Body of pancreas (tissue), 4 donors: ENCODE results near the gene ARPC2. TPM values are rescaled to one million over a fixed set of nuclear protein-coding genes. Genes with fewer than 3 reads are reported as not detected.

ENCODE experiments used
- ATAC-seq: fragments of 150-250 bp; one replicate; pipeline ENCODE4 v1.9.1; 2016
- DNase-seq, 4 donors: peaks; one replicate each; pipeline ENCODE4 v3.0.0-alpha.2; 2019
- H3K27ac ChIP-seq, 4 donors: fragments of 200-600 bp; sonication (generic); 1 replicate in 3 of 4; 2 replicates in 1 of 4; pipeline versions ENCODE4 v1.5.1 to v1.6.1; 2016 to 2019; ENCODE audit warnings: mild to moderate bottlenecking in 1 of 4, mixed read lengths in 1 of 4, moderate library complexity in 1 of 4
- H3K27me3 ChIP-seq, 2 donors: fragments of 200-600 bp; sonication (generic); one replicate each; pipeline ENCODE4 v1.6.0; 2016; ENCODE audit warnings: mild to moderate bottlenecking in 1 of 2
- H3K36me3 ChIP-seq, 2 donors: fragments of 200-600 bp; sonication (generic); replicated peaks in 1 of 2; 2 replicates each; pipeline ENCODE4 v1.5.1; 2016; ENCODE audit warnings: low read depth in 2 of 2; ENCODE audit not compliant: insufficient read depth in 1 of 2
- H3K4me1 ChIP-seq: fragments of 200-600 bp; sonication (generic); one replicate; pipeline ENCODE4 v1.6.0; 2016
- H3K4me3 ChIP-seq, 2 donors: fragments of 200-600 bp; sonication (generic); 1 replicate in 1 of 2; 2 replicates in 1 of 2; pipeline ENCODE4 v1.5.1; 2016 to 2019
- H3K9me3 ChIP-seq, 3 donors: fragments of 200-600 bp; sonication (generic); 1 replicate in 2 of 3; 2 replicates in 1 of 3; pipeline ENCODE4 v1.5.1; 2016
- POLR2A ChIP-seq, 3 donors: fragments of 450-650 bp; IDR thresholded peaks; one replicate each; pipeline ENCODE4 v1.6.1; 2016; ENCODE audit warnings: antibody characterized with exemption in 3 of 3, mild to moderate bottlenecking in 2 of 3
- WGBS, 2 donors: methylation state at CpG; one replicate each; pipeline ENCODE4 v1.1.5; 2017; 5-methylcytosine and 5-hydroxymethylcytosine counted together
- intact Hi-C: fragments of 100-400 bp; cut with DNase I; formaldehyde crosslinking; loops from one replicate; pipeline ENCODE4 v1.15.1; 2023
- total RNA-seq, 2 donors: library from RNA; depleted of rRNA; stranded (reverse); fragments of >200 nt; gene quantifications; one replicate each; pipeline ENCODE4 v1.1.0, GENCODE V29; 2016
- TF ChIP-seq, protein P1 (sequence below), 7 experiments: fragments of 450-650 bp in 4 of 7; fragments of 200-600 bp in 3 of 7; sonication (generic) in 3 of 7; IDR thresholded peaks; one replicate each; pipeline ENCODE4 v1.5.1; 2016 to 2019; ENCODE audit warnings: antibody characterized with exemption in 7 of 7

ARPC2 gene
- total RNA-seq, 2 donors from 2014 or later, result 68.6 to 96.2 TPM

DNA sequence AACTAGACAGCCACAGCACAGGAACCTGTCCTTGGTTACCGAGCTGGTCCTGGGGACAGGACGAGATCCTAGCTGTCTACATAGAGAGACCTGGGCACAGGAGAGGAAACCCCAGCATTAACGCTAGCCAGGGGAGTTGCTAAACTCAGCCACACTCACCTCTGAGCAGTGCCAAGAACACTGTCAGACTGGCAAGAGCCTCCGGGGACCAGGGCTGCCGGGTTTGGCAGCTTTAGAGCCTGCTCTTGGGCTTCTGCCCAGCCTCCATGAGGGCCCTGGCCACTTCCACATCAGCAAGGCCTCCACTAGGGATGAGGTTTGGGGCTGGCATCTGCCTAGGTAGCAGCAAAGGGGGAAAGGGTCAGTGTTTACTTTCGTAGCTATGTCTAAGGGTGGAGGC is 68.6 kb downstream of the ARPC2 start:
- Histone ChIP-seq H3K9me3 (no peaks in the 10 kb centered on the region), H3K4me3 (no peak overlapping the region), H3K27ac (peak overlapping the region; percentile 98 to 99 (median 98)), H3K27me3 (no peaks in the 10 kb centered on the region), H3K4me1 (peaks cover 100% of the 10 kb centered on the region), H3K36me3 (peaks cover 0 to 3% of the 10 kb centered on the region in 2 donors)
- ATAC-seq, result peak; percentile 43
- TF ChIP-seq POLR2A (IDR thresholded peaks at IDR 0.05), result peak in 2 of 3 donors; percentile 50 to 65
- TF ChIP-seq, protein P1, sequence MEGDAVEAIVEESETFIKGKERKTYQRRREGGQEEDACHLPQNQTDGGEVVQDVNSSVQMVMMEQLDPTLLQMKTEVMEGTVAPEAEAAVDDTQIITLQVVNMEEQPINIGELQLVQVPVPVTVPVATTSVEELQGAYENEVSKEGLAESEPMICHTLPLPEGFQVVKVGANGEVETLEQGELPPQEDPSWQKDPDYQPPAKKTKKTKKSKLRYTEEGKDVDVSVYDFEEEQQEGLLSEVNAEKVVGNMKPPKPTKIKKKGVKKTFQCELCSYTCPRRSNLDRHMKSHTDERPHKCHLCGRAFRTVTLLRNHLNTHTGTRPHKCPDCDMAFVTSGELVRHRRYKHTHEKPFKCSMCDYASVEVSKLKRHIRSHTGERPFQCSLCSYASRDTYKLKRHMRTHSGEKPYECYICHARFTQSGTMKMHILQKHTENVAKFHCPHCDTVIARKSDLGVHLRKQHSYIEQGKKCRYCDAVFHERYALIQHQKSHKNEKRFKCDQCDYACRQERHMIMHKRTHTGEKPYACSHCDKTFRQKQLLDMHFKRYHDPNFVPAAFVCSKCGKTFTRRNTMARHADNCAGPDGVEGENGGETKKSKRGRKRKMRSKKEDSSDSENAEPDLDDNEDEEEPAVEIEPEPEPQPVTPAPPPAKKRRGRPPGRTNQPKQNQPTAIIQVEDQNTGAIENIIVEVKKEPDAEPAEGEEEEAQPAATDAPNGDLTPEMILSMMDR (IDR thresholded peaks at IDR 0.05), result no peak
- WGBS, 2 donors, result 0 to 9% methylated on average over 3 to 6 of the region's 6 CpGs
- intact Hi-C loops, result no loop called here
- peak; percentile 86 to 94 (median 90) for DNase-seq

DNA sequence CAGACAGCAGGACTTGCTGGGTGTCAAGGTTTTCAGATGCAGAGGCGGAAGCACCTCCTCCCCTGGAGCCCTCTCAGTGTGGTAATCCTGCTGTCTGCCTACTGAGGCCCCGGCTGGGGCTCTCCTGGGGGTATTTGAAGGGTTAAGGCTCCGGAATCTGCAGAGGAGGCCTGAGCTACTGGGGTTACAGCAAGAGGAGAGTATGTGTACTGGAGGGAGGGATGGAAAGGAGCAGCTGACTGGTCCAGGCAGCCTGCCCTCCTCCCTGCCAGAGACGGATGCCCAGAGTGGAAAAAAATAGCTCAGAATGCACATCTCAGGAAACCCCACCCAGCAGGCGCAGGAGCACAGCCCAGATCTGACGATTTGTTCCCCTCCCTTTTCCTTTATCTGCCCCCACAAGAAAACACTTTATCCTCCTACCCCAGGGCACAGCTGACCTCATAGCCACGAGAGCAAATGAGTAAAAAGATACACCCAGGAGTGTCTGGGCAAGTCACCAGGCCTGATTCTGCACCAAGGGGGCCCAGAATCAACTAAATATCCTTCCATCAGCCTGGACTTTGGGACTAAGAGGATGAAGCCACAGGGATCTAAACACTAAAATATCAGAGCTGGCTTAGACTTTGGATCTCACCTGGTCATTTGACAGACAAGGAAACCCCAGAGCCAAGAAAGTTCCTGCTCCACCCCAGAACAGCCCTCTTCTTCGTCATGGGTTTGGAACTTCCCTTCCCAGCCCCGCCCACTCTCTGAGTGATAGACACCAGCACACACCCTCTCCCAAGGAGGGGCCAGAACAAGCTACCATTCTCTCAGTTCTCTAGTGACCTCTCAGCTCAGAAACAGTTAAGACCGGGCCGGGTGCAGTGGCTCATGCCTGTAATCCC is 69.8 kb downstream of the ARPC2 start:
- Histone ChIP-seq H3K36me3 (no peaks in the 10 kb centered on the region), H3K4me3 (no peak overlapping the region), H3K4me1 (peaks cover 96% of the 10 kb centered on the region), H3K9me3 (no peaks in the 10 kb centered on the region), H3K27ac (peak overlapping the region; percentile 98 to 99 (median 98)), H3K27me3 (no peaks in the 10 kb centered on the region)
- intact Hi-C loops, result no loop called here
- 3 to 4% methylated on average over 10 to 11 of the region's 11 CpGs for WGBS, 2 donors
- TF ChIP-seq, protein P1 (IDR thresholded peaks at IDR 0.05), result no peak
- peak; percentile 36 to 74 (median 66) for TF ChIP-seq POLR2A (IDR thresholded peaks at IDR 0.05)
- DNase-seq (peak; percentile 92 to 97 (median 96)), ATAC-seq (peak; percentile 67)

DNA sequence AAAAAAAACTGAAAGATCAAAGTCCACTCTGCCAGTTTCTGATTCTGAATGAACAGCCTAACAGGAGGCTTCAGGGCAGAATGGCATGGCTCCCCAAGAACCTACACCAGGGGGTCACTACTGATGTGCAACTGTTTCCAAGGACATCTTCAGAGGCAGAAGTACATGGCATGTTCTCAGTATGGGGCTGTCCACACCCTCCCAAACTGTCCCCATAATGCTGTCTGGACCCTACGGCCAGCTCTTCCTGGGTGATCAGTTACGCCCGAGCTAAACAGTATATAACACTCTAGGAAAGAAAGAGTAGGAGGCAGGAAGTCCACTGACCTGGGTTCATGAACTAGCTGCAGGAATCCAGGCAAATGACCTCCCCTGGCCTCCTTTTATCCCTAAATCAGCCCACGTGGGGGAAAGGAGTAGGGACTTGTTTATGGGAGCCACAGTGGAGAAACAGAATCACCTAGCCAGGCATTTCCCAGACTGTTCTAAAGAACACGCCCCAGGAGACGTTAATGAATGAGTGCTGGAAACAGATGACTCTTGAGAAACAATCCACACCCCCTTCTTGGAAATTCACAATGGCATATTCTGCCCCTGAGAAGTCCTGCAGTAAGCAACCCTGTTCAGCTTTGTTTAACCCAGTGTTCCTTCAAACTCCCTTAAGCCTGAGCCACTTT is 72.8 kb downstream of the ARPC2 start:
- Histone ChIP-seq H3K27me3 (no peaks in the 10 kb centered on the region), H3K36me3 (no peaks in the 10 kb centered on the region), H3K4me1 (peaks cover 91% of the 10 kb centered on the region), H3K4me3 (no peak overlapping the region), H3K9me3 (no peaks in the 10 kb centered on the region), H3K27ac (peak overlapping the region; percentile 98 to 100 (median 98))
- TF ChIP-seq, protein P1 (IDR thresholded peaks at IDR 0.05), result peak in 1 of 7 experiments; percentile 24
- TF ChIP-seq POLR2A (IDR thresholded peaks at IDR 0.05), result peak; percentile 20 to 54 (median 51)
- ATAC-seq, result no peak
- peak; percentile 40 to 61 (median 52) for DNase-seq
- intact Hi-C loops, result no loop called here
- WGBS, 2 donors, result 2 to 12% methylated on average over 4 to 6 of the region's 6 CpGs

DNA sequence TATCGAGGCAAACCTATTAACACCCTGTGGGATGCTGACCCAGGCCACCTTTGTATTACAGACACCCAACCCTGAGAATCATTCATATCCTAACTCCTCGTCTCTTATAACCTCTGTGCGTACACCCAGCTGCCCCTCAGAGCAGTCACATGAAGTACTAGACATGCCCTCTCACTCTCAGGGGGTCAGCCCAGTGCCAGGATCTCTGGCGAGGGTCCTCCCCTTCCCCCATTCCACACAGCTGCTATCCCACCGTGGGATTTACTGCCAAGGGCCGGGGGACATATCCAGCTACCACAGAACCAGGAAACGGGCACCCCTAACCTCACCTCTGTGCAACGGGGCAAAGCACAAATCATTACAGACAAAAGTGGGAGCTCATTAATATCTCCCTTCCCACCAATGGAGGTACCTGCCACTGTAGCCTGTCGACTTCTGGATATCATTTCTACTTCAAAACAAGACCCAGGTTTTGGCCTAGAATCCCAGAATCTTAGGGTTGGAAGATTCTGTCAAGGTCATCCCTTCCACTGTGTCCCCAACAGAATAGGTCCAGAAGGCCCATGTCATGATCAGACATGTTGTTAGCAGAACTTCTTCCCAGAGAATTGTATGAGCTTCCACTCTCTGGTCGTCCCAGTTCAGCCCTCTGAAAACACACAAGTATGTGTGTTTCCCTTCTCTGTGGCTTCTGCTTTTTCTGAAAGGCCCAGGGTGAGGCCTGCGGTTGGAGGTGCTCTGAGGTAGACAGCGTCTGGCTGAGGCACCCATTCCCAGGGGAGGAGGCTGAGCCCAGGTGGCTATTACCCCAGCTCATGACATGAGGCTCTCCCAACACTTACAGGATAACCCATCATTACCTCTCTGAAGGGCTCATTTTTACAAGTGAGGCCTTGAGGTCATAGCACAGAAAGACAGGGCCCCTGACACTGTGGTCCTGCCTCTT is 73.6 kb downstream of the ARPC2 start:
- Histone ChIP-seq H3K36me3 (no peaks in the 10 kb centered on the region), H3K27me3 (no peaks in the 10 kb centered on the region), H3K4me3 (peak overlapping the region in 1 of 2 donors; percentile 58), H3K9me3 (no peaks in the 10 kb centered on the region), H3K4me1 (peaks cover 91% of the 10 kb centered on the region), H3K27ac (peak overlapping the region; percentile 98 to 100 (median 98))
- TF ChIP-seq, protein P1 (IDR thresholded peaks at IDR 0.05), result no peak
- TF ChIP-seq POLR2A (IDR thresholded peaks at IDR 0.05), result no peak
- 8 to 13% methylated on average over 12 of the region's 12 CpGs for WGBS, 2 donors
- intact Hi-C loops, result no loop called here
- no peak for ATAC-seq
- peak in 1 of 4 donors; percentile 38 for DNase-seq
